SIG-M5 treated with dmso at 0.1 percent for 504 hours (cell line): Measurements from ENCODE around the gene PPM1L.

ENCODE experiments used
- DNase-seq: peaks from one replicate; lab custom pipeline; 2025; ENCODE audit not compliant: unreplicated experiment; lab: John Stamatoyannopoulos, UW

PPM1L gene

GRCh38 chr3:161073181-161073580, 317.1 kb downstream of the PPM1L start:
- DNase-seq = no peak

DNA sequence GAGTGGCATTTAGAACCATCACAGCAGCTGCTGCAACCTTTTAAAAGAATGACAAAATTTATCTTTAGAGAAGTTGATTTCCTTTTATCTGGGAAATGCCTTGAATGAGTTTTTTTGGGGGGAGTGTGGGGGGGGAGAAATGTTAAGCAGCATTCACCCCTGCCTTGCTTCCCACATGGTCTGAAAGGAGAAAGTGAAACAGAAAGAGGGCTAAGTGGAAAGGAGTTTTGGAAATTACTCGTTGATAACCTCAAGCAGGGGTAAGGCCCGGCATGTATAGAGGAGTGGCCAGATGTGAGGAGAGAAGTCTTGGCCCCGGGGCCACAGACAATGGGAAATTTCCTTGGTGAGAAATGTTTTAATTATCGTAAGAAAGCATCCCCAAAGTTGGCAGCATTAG, 325.6 kb downstream of the PPM1L start:
- DNase-seq = no peak

DNA sequence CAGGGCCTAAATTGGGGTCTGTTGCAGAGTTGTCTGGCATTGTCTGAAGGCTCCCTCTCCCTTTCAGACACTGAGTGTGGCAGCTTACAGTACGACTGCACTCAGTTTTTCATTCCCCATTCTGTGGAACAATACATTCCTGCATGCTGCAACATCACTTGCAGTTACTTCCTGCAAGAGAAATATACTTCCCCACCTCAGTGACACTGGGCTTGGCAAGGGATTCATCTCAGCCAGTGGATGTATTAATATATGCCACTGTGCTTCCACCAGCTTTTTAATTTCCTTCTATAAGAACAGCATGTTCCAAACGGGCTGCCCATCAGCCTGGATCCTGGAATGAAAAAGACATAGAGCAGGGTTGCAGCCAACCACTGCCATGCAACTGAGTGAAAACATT, 326.0 kb downstream of the PPM1L start:
- DNase-seq = no peak

DNA sequence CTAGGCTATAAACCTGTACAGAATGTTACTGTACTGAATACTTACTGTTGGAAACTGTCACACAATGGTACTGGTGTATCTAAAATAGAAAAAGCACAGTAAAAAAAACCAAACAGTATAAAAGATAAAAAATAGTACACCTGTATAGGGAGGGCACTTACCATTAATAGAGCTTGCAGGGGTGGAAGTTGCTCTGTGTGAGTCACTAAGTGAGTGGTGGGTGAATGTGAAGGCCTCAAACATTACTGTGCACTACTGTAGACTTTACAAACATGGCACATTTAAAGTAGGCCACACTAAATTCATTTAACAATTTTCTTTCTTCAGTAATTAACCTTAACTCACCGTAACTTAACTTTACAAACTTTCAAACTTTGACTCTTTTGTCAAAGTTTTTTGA, 327.1 kb downstream of the PPM1L start:
- DNase-seq = no peak

GRCh38 chr3:161084277-161084676, 328.2 kb downstream of the PPM1L start:
- DNase-seq = no peak

- DNase-seq = no peak
These were observed 337.9 kb downstream of the PPM1L start for GRCh38 chr3:161093895-161094294.

DNA sequence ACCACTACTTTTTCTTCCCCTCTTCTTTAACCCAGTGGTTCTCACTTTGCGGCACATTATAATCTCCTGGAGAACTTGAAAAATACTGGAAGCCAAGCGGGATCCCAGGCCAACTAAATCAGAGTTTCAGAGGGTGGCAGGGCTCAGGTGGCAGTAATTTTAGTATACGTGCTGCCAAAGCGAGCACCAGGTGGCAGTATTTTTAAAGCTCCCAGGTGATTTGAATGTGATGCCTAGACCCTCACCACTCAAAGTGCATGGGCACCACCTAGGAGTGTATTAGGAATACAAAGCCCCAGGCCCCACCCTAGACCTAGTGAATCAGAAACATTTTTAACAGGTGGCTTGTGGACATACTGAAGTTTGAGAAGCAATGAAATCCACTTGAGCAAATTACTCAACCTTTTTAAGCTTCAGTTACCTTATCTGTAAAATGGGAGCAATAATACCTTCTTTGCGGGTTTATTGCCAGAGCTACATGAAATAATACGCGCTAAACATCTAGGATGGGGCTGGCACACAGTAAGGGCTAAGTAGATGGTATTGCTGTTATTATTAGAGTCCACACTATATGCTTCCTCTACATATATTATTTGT, 340.8 kb downstream of the PPM1L start:
- DNase-seq = no peak

- DNase-seq = no peak
These were observed 345.0 kb downstream of the PPM1L start for GRCh38 chr3:161100994-161101393.

DNA sequence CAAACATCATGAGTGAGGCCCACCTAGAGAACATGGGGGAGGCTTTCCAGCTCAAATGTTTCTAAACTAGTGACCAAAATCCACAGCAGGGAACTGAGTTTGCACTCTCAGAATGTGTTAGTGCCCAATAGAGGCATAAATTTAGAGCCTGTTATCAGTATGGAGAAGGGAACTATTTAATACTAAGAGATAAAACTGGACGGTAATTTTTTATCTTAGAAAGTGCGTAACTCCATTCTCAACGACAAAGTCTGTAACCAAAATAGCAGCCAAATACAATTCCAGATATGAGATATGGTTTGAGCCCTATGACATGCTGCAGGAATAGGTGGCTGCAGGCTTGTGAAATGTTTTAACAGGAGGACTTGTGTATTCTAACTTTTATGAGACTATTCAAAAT, 345.6 kb downstream of the PPM1L start:
- DNase-seq = no peak

DNA sequence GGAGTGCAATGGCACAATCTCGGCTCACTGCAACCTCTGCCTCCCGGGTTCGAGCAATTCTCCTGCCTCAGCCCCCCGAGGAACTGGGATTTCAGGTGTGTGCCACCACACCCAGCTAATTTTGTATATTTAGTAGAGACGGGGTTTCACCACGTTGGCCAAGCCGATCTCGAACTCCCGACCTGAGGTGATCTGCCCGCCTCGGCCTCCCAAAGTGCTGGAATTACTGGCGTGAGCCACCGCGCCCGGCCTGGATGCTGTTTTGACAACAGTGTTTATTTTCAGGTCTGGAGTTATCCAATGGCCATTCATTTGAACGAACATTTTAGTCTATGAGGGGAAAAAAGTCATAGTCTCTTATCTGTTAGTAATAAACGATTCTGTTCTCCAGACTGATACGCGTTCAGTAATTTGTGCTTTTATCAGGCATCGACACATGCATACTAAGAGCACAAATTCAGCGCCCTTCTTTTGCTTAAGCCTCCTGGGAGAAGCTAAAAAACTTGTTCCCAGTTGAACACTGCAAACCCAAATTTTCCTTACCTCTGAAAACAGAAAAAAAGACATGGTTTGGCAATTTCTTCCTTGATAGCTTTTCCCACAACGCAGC, 347.9 kb downstream of the PPM1L start:
- DNase-seq = no peak

DNA sequence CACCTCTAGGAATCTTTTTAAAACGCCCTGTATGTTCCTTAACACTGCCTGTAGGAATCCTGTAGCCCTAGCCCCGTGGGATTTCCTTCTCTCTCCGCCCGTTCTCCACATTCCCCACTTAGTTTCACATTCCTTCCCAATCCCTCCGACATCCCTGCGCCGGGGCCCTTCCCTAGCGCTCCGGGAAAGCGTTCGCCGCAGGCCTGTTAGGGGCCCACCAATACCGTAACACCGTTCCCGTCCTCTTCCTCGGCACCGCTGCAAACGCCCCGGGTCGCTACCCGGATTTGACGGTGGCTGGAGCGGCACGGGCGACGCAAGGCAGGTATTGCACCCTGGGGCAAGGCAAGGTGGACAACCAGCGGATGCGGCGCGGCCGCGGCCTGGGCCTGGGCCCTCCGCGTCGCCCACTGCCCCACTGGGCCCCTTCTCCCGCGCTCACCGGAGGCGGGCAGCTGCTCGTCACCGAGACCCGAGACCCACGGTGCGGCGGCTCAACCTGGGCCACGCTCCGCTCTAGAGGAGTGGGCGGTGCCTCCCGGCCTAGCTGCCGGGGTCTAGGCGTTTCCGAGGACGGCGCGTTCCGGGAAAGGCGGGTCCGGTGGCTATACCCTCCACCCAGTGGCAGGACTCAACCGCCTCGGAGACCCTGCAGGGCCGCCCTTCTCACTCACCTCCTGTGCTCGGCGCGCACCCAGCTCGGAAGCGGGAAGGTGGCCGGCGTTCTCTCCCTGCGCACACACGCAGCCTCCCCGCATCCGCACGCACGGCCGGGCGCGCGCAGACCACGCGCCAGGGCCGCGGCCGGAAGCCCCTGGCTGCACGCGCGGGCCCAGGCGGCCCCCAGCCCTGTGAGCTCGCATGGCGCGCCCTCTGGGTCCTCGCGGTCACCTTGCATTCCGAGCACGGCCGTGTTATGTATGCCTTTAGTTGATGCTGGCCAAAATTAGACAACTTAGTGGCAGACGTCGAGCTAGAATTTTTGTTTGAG, 348.8 kb downstream of the PPM1L start, which contains the start of gene B3GALNT1:
TSS of gene B3GALNT1 (minus strand) at position 789 of the 991 bp plus-strand sequence. CDS start 18,595 bp downstream, outside the sequence.
- DNase-seq = no peak

DNA sequence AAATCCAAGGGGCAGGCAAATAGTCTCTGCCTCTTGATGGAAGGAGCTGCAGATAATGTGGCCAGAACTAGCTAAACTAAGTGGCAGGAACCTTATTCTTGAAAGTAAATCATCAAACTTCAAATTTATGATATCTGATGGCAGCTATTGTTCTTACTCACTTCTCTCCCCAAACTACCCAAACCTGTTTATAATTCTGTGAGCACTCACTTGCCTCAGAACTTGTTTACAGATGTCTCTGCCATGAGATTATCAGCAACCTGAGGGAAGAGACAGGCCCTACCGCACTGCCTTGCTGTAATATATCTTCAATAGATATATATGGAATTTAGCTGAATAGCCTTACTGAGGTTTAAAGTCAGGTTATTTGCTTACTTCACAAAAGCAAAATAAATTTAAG, 351.3 kb downstream of the PPM1L start:
- DNase-seq = no peak

DNA sequence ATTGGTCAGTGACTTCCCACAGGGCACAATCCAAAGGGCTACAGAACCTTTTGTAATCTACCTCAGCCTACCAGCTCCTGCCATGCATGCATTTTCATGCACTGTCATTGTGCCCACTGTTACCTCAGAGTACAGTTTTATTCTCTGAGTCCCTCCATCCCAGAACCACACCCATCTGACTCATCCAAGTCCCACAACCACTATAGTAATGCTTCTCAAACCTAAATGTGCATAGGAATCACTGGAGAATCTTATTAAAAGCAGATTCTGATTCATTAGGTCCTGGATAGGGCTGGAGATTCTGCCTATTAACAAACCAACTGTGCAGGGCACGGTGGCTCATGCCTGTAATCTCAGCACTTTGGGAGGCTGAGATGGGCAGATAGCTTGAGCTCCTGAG, 352.8 kb downstream of the PPM1L start:
- peak; percentile 42 for DNase-seq

- no peak for DNase-seq
These were observed 361.6 kb downstream of the PPM1L start for GRCh38 chr3:161117646-161118045.

- no peak for DNase-seq
These were observed 370.5 kb downstream of the PPM1L start for GRCh38 chr3:161126495-161126894.
